HG02870 (cell line): ENCODE data around the gene PRDX2.
"Not testable (repeated sequence)": the region's sequence is repeated elsewhere in the genome, so short reads cannot be mapped to it uniquely, and the experiment has no call there.

Experiments
- ATAC-seq: cut with Tn5 transposase; IDR thresholded peaks from one replicate; pipeline ENCODE4 v1.9.1; 2021; ENCODE audit warnings: mild to moderate bottlenecking, moderate library complexity; ENCODE audit not compliant: unreplicated experiment

The PRDX2 gene

GRCh38 chr19:12828494-12828893 lies 26.9 kb upstream of the PRDX2 start:
- ATAC-seq = no peak

- no peak for ATAC-seq
Observed at GRCh38 chr19:12825254-12826131, 23.9 kb upstream of the PRDX2 start.

GRCh38 chr19:12821761-12822160 lies 20.2 kb upstream of the PRDX2 start:
- no peak for ATAC-seq

GRCh38 chr19:12817810-12818209 lies 16.2 kb upstream of the PRDX2 start:
- not testable (repeated sequence) for ATAC-seq

- not testable (repeated sequence) for ATAC-seq
Observed at GRCh38 chr19:12817188-12817587, 15.6 kb upstream of the PRDX2 start.

GRCh38 chr19:12815088-12815487 lies 13.5 kb upstream of the PRDX2 start:
- no peak for ATAC-seq

- ATAC-seq = peak; percentile 86
Observed at GRCh38 chr19:12806242-12807081, 4.9 kb upstream of the PRDX2 start, which contains the start of gene RNASEH2A. RNASEH2A (plus strand) TSS chr19:12806584; CDS start chr19:12806674, 90 bp downstream.

GRCh38 chr19:12804051-12804450 lies 2.5 kb upstream of the PRDX2 start:
- ATAC-seq = no peak

GRCh38 chr19:12802267-12803106 lies 887 bp upstream of the PRDX2 start:
- no peak for ATAC-seq

- no peak for ATAC-seq
Observed at GRCh38 chr19:12800923-12801465, 606 bp downstream of the PRDX2 start.

- no peak for ATAC-seq
Observed at GRCh38 chr19:12800466-12800770, 1.2 kb downstream of the PRDX2 start.

GRCh38 chr19:12799742-12800465 lies 1.7 kb downstream of the PRDX2 start:
- no peak for ATAC-seq

GRCh38 chr19:12797607-12798006 lies 4.0 kb downstream of the PRDX2 start:
- not testable (repeated sequence) for ATAC-seq

GRCh38 chr19:12797141-12797587 lies 4.4 kb downstream of the PRDX2 start:
- no peak for ATAC-seq

GRCh38 chr19:12796146-12797071 lies 5.2 kb downstream of the PRDX2 start:
- ATAC-seq = no peak

- ATAC-seq = no peak
Observed at GRCh38 chr19:12794971-12795381, 6.6 kb downstream of the PRDX2 start.

GRCh38 chr19:12794196-12794941 lies 7.2 kb downstream of the PRDX2 start:
- no peak for ATAC-seq
